HT-29 (cell line): ENCODE data around the gene PIGU. TPM values are rescaled to one million over a fixed set of nuclear protein-coding genes. Genes with fewer than 3 reads are reported as not detected.
"Not testable (repeated sequence)": the region's sequence is repeated elsewhere in the genome, so short reads cannot be mapped to it uniquely, and the experiment has no call there.

Source experiments
- DNase-seq: peaks from one replicate; pipeline ENCODE4 v3.0.0-alpha.2; 2015; ENCODE audit warnings: low spot score
- total RNA-seq: library from RNA; depleted of rRNA; stranded (reverse); fragments of >200 nt; shearing (Covaris generic); gene quantifications from 2 replicates; pipeline ENCODE4 v1.2.3, GENCODE V29; 2014

Gene PIGU
- total RNA-seq, 1 experiment from 2014 or later, result 36.2 TPM

DNA sequence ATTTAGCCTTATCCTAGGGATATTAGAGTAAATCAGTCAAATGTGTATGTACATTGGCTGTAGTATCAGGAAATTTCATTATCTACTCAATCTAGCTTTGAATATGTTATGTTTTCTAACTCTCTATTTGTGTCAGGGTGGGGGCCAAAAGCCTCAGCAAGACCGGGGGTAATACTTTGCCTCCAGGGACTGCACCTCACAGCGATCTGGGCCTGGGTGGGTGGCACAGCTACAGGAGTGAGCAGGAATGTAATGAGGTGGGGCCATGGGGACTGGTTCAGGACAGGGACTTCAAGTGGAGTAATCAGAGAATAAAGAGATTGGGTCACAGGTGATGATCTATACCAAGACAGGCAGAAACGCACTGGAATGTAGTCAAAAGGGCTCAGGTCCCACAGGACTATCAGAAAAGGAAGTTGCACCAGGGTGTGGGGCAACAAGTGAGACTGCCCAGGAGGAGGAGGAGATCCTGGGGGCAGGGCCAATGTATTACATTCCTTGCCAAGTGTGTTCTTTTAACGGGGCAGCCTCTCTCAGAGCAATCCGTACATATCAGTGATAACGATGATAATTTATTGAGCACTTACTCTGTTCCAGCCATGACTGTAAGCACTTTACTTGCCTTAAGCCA is 54.0 kb downstream of the PIGU start:
- DNase-seq, result no peak

DNA sequence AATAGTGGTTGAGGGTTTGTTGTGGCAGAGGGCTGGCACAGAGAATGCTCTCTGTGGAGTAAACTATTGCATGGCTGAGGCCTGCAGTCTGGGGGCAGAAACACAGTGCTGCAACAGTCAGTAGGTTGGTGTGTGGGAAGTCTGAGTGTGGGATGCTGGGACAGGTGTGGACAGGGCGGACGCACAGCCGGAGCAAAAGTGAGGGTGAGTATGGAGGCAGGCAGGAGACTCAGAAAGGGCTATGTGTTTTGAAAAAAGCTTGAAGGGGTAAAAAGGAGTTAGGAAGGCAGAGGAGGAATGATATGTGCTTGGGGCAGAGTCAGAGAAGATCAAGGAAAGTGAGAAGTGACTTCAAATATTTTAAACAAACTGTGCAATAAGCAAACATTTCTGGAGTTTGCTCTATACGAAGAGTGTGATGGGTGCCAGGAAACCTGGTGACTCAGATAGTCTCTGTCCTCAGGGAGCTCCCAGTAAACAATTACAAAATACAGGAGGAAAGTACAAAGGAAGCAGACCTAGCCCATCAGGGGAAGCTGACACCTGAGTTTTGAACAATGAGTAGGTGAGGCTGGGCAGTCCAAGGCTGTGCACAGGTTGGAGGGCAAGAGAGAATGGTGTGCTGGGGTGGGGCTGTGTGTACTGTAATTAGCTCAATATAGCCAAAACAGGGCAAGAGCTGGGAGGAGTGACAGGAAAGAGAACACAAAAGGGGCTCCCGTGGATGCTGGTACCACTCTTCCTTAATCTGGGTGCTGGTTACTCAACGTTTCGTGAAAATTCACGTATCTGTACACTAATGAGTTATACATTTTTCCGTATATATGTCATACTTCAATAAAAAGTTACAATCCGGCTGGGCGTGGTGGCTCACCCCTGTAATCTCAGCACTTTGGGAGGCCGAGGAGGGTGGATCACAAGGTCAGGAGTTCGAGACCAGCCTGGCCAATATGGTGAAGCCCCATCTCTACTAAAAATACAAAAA is 55.2 kb downstream of the PIGU start:
- peak; percentile 25 for DNase-seq

DNA sequence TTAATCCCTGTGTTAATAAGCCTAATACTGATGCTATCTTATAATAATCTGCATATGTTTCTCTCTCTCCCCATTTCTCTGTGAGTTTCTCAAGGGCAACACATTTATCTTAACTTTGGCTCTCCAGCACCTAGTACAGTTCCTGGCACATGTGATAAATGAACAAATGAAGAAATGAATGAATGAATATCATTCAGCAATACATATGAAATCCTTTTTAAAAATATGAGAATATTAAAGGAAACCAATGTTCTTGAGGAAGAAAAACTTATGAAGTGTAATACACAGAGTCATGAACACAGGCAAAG is 55.9 kb downstream of the PIGU start:
- no peak for DNase-seq

DNA sequence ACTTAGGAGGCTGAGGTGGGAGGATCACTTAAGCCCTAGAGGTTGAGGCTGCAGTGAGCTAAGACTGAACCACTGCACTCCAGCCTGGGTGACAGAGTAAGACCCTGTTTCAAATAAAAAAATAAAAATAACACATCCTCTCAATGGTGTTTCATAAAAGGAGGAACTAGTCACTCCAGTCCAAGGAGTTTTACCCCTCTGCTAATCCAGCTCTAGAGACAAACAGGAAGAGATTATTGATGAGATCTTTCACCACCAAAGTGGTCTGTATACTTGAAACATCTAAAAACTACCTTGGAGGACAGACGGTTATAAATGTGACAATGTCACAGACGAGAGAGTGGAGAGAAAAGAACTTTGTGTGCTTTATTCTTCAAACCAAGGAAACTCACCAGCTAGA is 58.2 kb downstream of the PIGU start:
- no peak for DNase-seq

DNA sequence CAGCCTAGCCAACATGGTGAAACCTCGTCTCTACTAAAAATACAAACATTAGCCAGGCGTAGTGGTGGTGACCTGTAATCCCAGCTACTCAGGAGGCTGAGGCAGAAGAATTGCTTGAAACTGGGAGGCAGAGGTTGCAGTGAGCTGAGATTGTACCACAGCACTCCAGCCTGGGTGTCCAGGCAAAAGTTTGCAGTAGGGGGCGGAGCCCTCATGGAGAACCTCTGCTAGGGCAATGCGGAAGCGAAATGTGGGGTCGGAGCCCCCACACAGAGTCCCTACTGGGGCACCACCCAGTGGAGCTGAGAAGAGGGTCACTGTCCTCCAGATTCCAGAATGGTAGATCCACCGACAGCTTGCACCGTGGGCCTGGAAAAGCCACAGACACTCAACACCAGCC is 60.0 kb downstream of the PIGU start:
- not testable (repeated sequence) for DNase-seq

DNA sequence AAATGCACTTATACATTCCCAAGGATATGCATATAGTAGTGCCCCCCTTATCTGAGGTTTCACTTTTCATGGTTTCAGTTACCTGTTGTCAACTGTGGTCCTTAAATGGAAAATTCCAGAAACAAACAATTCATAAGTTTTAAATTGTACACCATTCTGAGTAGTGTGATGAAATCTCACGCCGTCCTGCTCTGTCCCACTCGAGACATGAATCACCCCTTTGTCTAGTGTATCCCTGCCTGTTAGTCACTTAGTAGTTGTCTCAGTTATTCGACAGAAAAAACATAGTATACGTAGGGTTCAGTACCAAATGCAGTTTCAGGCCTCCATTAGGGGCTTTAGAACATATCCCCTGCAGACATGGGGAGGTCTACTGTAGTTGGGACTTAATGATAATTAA is 61.4 kb downstream of the PIGU start:
- no peak for DNase-seq

DNA sequence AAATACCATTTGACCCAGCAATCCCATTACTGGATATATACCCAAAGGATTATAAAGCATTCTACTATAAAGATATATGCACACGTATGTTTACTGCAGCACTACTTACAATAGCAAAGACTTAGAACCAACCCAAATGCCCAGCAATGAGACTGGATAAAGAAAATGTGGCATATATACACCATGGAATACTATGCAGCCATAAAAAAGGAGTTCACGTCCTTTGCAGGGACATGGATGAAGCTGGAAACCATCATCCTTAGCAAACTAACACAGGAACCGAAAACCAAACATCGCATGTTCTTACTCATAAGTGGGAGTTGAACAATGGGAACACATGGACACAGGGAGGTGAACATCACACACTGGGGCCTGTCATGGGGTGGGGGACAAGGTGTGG is 64.9 kb downstream of the PIGU start:
- DNase-seq, result not testable (repeated sequence)

DNA sequence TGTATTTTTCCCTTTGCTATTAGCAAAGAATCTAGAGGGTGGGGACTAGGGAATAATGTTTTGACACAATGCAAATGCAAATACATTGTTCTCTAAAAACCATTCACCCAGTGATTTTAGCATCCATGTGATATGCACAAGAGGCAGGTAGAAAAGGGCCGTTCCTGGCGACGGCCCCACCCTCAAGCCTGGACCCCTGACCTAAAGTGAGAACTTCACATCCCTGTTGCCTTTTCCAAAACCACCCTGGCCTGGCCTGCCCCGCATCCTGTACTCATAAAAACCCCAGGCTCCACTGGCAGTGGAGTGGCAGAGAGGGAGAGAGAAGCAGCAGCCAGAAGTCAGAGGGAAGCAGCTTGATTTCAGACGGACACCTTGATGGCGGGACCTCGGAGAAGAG is 69.8 kb downstream of the PIGU start:
- no peak for DNase-seq

DNA sequence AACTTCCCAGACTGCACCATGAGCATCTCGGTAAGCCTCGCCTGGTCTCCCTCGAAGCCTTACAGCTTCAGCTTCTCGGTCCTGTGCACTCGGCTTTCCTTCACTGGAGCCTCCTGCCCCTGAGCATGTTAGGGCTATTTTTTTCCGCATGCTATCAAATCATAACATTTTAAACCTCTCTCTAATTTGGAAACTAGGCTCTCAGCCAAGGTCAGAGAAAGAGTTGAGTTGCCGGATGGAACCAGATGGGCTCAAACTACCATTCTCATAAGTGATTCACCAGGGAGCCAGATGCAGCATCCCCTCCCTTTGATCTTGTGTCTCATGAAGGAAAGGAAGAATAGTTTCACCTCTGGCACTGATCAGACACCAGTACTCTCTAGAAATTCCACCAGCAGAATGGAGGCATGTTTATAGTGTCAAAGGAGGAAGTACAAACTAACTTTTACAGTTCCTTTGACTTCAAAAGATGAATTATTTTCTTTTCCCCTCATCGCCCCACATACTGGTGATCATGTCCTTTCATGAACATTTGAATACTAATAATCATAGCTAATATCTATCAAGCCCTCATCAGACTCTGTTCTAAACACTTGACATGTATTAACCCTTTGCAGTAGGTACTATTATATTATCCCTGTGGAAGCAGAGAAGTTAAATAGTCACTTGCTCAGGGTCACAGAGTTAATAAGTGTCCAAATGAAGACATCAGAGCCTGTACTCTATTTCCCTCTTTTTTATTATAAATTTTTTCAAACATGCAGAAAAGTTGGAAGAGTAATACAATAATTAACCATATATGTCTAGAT is 71.7 kb downstream of the PIGU start:
- DNase-seq, result no peak

DNA sequence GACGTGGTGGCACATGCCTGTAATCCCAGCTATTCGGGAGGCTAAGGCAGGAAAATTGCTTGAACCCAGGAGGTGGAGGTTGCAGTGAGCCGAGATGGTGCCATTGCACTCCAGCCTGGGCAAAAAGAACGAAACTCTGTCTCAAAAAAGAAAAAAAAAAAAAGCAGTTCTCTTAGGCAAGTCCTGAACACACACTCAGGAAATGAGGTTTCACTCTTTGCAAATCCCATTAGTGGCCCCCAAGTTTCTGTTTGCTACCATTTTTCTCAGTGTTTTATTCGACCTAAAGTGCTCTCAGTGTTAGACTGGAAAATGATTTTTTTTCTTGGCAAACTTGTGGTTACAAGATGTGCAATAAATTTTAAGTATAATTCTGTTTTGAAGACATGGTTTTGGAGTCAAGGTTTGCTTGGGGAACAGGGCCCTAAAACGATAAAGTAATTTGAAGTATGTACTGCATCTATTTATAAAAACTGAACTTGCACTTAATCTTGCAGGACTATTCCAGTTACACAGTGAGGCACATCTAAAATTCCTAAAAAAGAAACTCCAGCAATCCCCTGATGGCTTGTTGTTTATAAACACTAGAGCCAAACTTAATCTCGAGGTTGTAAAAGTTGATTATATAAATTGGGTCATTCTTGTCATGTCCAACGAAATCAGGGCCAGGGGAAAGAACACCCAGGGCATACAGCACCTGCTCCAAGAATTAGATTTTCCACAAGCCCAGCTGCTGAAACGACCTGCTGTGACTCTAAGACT is 75.8 kb downstream of the PIGU start:
- no peak for DNase-seq

DNA sequence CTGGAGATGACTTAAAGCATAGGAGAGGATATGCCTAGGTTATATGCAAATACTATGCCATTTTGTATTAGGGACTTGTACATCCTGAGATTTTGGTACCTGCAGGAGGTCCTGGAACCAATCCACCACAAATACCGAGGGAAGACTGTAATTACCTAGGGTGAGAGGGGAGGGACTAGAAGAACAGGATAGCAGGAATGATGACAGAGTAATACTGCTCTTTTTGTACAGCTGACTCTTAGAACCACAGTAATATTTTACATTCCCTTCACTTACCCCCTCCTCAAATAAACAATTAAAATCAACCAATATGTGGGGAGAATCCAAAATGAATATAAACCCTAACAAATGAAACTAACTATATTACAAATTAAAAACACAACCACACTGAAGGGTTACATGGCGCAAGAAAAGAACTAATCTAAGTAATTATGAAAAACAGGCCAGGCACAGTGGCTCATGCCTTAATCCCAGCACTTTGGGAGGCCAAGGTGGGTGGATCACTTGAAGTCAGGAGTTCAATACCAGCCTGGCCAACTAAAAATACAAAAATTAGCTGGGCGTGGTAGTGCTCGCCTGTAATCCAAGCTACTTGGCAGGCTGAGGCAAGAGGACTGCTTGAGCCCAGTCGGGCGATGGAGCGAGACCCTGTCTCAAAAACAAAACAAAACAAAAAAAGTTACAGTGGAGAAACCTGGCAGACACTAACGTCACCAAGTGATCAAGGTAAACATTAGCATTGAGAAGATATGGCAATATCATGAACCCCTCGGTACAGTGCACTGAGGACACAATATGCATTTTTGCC is 81.3 kb downstream of the PIGU start:
- no peak for DNase-seq

DNA sequence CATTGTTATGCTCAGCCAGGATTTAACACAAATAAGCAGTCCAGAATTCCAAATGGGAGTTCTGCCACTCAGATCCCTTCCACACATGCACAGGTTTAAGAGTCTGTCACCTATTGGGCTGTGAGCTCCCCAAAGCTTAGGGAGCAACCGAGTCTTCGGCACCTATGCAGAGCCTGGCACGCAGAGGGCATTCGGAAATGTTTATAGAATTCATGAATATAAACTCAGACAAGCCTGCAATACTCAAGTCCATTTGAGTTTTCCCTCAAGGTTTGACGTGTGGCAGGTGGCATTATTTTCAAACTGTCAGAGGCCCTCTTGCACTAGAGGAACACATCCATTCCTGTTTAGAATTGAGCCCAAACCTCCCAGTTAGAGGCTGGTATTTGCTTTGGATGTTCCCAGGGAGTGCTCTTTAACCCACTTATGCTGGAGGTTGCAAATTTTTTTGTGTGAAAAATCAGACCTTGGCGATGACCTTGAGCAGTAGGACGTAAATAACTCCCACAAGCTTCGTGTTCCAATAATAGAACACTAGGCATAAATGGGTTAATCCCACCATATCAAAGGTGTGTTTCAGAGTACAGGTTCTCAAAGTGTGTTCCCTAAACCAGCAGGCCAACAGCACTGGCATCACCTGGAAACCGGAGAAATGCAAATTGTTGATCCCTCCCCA is 90.3 kb downstream of the PIGU start:
- DNase-seq, result no peak

DNA sequence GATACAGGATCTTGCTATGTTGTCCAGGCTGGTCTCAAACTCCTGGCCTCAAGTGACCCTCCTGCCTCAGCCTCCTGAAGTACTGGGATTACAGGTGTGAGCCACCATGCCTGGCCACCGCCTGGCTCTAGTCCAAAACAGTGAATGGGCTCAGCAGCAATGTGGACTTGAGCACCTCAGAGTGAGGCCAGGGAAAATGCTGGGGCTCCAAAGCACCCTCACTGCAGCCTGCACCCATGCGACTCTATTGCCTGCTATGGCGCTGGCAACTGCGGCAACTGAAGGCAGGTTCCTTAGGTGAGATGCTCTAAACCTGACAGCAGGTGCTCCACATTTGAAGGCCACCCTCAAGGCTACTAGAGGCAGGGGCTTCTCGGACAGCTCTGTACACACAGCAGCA is 91.9 kb downstream of the PIGU start:
- DNase-seq, result no peak

DNA sequence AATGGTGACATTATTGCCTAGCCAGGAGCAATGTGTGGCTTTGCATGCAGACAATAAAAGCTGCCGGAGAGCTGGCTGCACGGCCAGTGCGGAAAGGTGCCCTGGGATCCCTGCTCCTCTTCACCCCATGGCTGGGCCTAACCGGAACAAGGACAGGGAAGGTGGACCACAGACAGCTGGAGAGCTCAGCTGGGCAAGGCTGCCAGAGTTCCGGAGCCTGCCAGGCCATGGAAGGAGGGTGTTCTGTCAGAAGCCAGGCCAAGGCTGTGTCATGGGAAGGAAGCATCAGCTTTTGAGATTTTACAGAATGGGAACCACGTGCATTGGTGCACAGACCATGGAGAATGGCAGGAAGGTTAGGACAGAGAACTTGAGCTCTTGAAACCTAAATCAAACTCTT is 93.3 kb downstream of the PIGU start:
- DNase-seq, result no peak

DNA sequence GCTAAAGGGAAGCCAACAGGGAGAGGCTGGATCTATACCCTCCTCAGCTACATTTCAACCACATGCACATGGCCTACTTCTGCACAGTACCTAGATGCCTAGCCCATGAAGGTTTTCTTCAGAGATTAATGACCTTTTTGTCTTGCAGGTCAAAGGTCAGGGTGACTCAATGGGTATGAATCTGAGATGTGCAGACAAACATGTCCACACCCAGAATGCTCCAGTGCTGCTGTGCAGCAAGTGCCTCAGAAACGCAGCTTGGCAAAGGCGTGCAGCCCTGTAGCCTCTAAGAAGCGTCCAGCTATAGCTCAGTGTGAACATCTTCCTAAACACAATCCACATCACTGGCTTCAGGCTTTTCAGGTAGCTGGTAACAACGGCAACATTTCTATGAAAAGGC is 94.0 kb downstream of the PIGU start:
- DNase-seq, result no peak

DNA sequence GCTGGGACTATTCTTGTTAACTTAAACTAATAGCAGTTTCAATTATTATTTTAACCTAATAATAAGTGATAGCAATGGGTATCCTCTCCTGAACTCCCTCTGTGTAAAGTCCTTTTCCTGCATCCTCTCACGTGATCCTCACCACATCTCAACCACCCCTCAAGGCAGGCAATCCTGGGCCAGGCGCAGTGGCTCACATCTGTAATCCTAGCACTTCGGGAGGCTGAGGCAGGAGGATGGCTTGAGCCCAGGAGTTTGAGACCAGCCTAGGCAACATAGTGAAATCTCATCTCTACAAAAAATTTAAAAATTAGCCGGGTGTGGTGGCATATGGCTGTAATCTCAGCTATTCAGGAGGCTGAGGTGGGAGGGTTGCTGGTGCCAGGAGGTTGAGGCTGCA is 94.7 kb downstream of the PIGU start:
- no peak for DNase-seq

DNA sequence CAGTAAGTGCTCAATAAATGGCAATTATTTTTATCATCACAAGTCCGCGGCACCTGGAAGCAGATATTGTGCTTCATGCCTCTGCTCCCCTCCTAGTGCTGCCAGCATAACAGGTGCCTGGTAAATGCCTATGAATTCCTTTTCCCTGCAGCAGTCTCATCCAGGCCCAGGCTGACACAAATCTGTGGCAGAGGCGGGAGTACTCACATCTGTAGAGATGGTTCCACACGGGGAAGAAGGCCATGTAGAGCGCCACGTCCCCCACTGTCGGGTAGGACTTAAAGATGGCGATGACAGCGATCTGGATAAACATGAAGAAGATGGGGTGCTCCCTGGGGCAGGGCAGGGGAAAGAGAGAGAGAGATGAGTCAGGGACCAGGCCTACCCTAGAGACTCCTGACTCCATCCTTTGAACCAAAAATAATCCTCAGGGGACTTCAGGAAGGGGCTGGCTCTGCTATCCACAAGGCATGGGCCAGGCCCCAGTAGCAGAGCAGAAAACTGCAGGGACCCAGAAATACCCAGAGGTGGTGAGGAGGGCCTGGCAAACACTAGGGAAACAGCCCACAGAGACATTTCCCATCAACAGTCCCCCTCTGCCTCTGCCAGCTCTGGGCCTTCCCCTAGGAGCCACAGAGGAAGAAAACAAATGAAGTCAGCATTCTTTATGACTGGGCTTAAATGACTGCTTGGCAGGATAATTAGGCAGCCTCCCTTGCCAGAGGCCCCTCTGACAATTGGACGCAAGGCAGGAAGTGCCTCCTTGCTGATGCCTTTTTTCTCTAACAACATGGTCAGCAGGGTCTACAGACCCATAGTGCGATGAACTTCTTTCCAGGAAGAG is 95.3 kb downstream of the PIGU start:
- no peak for DNase-seq

DNA sequence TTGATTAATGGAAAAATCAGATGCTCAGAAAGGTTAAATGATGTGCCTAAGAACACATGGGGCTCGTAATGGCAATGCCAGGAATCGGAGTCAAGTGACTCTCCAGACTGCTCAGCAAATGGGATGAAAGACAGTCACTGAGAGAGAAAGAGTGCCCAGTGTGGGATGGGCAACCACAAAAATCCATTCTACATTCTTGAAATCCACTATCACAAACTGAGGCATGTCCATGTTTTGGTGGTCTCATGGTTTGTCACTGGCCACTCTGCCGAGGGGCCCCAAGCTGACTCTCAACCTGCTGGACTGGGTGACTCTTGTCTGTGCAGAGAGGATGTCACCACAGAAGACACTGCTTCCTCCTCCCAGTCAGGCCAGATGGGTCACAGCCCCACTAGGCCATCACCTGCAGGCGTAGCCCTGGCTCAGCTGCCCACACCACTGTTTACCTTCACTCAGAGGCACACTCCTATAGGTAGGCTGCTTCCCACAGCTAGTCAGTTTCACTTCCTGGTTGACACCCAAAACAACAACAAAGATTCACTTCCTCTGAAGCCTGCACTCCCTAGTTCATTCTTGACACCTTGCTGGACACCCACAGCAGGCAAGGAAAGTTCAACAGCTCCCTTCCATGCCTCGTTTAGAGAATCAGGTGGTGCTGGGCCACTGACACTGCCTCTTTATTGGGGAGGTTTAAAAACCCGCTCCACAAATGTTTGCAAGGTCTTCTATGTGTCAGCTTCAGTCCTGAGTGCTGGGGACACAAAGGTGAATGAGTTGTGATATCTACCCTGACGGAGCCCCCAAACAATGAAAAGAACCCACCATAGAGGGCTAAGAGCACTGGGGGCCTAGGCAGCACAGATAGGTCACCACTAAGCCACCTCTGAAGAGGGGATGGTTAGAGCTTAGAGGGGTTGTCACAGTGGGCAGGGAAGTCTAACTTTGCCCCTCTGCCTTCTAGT is 96.6 kb downstream of the PIGU start:
- peak; percentile 55 for DNase-seq
